Activated B cell treated with CpG ODN at 0.5 μM for 24 hours (primary cell): ENCODE data around the gene ELOVL1. TPM values are rescaled to one million over a fixed set of nuclear protein-coding genes. Genes with fewer than 3 reads are reported as not detected.
A peak's percentile ranks its signal among the peaks of the same experiment; 100 is the strongest.

Experiments
- ATAC-seq: fragments of 200-7000 bp; cut with Tn5 transposase; one replicate; pipeline ENCODE4 v1.10.0; 2021; ENCODE audit warnings: low read depth, mild to moderate bottlenecking, moderate library complexity
- CTCF ChIA-PET: fragments of 350-600 bp; sonication (Branson Sonifier 250); formaldehyde crosslinking; loops from one replicate; lab custom pipeline; 2021; ENCODE audit warnings: antibody characterized with exemption; lab: Charles Lee
- POLR2A ChIA-PET: fragments of 350-600 bp; sonication (Branson Sonifier 250); formaldehyde crosslinking; loops from one replicate; lab custom pipeline; 2021; ENCODE audit warnings: antibody characterized with exemption; lab: Charles Lee
- DNase-seq: peaks from one replicate; pipeline ENCODE4 v3.0.0; 2022
- H3K27ac Mint-ChIP-seq: one replicate; pipeline ENCODE4 v1.8.0; 2020; ENCODE audit warnings: mixed read lengths
- H3K27me3 Mint-ChIP-seq: one replicate; pipeline ENCODE4 v1.8.0; 2021; ENCODE audit warnings: mixed read lengths
- H3K36me3 Mint-ChIP-seq: one replicate; pipeline ENCODE4 v1.8.0; 2021; ENCODE audit warnings: low read depth, mixed read lengths
- H3K4me1 Mint-ChIP-seq: one replicate; pipeline ENCODE4 v1.8.0; 2021; ENCODE audit warnings: mixed read lengths
- H3K4me3 Mint-ChIP-seq: one replicate; pipeline ENCODE4 v1.8.0; 2020; ENCODE audit warnings: mild to moderate bottlenecking, mixed read lengths
- H3K9me3 Mint-ChIP-seq: one replicate; pipeline ENCODE4 v1.8.0; 2020; ENCODE audit warnings: mixed read lengths
- intact Hi-C: fragments of 100-400 bp; cut with micrococcal nuclease; formaldehyde crosslinking; loops from one replicate; pipeline ENCODE4 v1.15.1; 2024
- total RNA-seq: library from RNA; stranded (reverse); gene quantifications from 2 replicates; pipeline ENCODE4 v1.2.3, GENCODE V29; 2022
- TF ChIP-seq, protein P1 (sequence below): fragments of 200-600 bp; IDR thresholded peaks from one replicate; pipeline ENCODE4 v1.8.0; 2022; ENCODE audit warnings: antibody characterized with exemption, mild to moderate bottlenecking

ELOVL1 gene
- total RNA-seq, 1 donor from 2014 or later = 84.2 TPM

DNA sequence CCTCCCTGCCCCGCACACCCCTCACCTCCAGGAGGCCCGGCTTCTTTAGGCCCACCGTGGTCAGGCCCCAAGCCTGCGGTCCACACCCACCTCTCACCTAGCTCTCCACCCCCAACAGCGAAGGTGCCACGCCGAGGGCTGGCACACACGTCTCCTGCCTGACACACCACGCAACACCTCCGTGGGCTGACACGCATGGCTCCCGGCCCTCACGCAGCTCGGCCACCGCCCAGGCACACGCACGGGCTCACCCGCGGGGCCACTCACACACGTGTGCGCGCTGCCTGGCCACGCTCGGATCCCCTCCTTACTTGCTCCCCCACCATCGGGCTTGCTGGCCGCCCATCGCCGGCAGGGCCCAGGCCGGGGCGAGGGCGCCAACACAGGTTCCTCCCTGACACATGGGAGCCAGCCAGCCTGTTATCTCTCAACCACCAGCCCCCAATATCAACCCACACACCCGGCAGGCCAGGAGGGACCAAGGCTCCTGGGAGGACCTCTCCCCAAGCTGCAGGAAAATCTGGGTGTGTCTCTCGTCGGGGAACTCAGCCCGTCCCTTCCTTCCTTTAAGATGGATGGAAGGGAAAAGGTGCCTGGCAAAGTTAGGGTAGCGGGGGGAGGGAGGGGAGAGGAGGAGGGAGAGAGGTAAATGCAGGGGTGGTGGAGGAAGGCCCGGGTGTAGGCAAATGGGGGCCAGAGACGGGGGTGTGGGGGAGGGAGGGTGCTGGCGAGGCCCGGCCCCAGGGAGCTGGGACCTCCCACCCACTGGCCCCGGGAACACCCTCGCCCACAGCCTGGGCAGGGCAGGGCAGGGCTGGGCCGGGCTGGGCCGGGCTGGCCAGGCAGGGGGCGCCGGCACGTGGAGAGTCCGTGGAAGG, 546 bp downstream of the ELOVL1 start:
- H3K9me3 Mint-ChIP-seq = no peaks in the 10 kb centered on the region
- DNase-seq (peak; percentile 41), ATAC-seq (peak; percentile 44)
- H3K27me3 Mint-ChIP-seq = no peaks in the 10 kb centered on the region
- H3K27ac Mint-ChIP-seq = peak overlapping the region; percentile 85
- peaks cover 42% of the 10 kb centered on the region for H3K4me1 Mint-ChIP-seq
- TF ChIP-seq, protein P1, sequence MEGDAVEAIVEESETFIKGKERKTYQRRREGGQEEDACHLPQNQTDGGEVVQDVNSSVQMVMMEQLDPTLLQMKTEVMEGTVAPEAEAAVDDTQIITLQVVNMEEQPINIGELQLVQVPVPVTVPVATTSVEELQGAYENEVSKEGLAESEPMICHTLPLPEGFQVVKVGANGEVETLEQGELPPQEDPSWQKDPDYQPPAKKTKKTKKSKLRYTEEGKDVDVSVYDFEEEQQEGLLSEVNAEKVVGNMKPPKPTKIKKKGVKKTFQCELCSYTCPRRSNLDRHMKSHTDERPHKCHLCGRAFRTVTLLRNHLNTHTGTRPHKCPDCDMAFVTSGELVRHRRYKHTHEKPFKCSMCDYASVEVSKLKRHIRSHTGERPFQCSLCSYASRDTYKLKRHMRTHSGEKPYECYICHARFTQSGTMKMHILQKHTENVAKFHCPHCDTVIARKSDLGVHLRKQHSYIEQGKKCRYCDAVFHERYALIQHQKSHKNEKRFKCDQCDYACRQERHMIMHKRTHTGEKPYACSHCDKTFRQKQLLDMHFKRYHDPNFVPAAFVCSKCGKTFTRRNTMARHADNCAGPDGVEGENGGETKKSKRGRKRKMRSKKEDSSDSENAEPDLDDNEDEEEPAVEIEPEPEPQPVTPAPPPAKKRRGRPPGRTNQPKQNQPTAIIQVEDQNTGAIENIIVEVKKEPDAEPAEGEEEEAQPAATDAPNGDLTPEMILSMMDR = no peak
- ChIA-PET CTCF (interaction anchor here (1.2 to 1.9 kb wide), 4 partner anchors 9 to 140 kb away, joined by 5 to 7 read pairs (median 6); no protein-coding TSS in a partner anchor), POLR2A (interaction anchor here (0.6 to 2.8 kb wide), 22 partner anchors 9 to 1354 kb away, joined by 3 to 108 read pairs (median 6); partner anchors contain the start of genes CDC20, CFAP57, EBNA1BP2 and HYI)
- H3K4me3 Mint-ChIP-seq = peak overlapping the region; percentile 88
- peaks cover 52% of the 10 kb centered on the region for H3K36me3 Mint-ChIP-seq
- intact Hi-C loops = loop anchor here (1.0 to 10.0 kb wide), 2 partner anchors 9 to 682 kb away; partner anchors contain the start of genes CDC20 and YBX1

DNA sequence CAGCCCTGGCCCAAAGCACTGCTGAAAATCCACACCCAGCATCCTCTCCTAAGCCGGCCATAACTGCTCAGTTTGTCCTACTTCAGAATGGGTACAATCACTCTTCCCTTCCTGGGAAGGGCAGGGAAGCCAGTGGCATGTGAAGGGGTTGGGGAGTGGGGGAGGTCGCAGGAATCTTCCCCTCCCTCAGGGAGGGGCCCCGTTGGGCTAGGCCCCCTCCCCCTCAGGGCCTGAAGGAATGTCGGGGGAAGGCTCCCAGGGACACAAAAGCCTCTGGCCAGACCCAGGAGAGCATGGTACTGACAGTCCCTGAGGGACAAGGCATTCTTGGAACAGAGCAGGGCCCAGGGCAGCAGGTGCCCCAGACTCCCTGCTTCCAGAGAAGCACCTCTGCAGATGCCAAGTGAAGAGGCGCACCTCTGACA, 1.2 kb downstream of the ELOVL1 start:
- DNase-seq = no peak
- POLR2A ChIA-PET = interaction anchor here (0.6 to 2.8 kb wide), 7 partner anchors 8 to 283 kb away, joined by 3 to 108 read pairs (median 19); partner anchors contain the start of genes CDC20, KDM4A, MED8 and SZT2

DNA sequence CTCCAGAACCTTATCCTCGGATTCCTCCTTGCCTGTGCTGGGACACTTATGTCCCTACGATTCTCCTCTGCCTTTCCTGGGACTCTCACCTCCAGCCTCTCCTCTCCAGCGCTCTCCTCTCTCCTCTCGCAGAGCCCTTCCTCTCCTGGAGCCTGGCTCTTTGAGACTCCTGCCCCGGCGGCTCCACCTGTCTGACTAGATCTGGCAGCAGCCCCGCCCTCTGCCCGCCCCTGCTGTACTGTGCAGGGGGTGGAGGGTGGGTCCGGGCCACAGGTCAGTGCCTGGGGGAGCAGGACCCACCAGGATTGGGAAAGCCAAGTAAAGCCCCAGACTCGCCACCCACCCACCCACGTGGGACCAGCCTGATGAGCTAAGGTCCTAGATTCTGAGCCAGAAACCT, 1.6 kb downstream of the ELOVL1 start:
- TF ChIP-seq, protein P1 = no peak
- H3K36me3 Mint-ChIP-seq = peaks cover 63% of the 10 kb centered on the region
- DNase-seq (no peak), ATAC-seq (no peak)
- H3K27ac Mint-ChIP-seq = peak overlapping the region; percentile 43
- intact Hi-C loops = loop anchor here (10.0 kb wide), 1 partner anchor 681 kb away; the partner anchor contains the start of gene YBX1
- no peaks in the 10 kb centered on the region for H3K9me3 Mint-ChIP-seq
- peaks cover 42% of the 10 kb centered on the region for H3K4me1 Mint-ChIP-seq
- ChIA-PET CTCF (no interaction called here), POLR2A (interaction anchor here (0.6 to 1.2 kb wide), 2 partner anchors 17 to 91 kb away, joined by 3 read pairs; no protein-coding TSS in a partner anchor)
- peak overlapping the region; percentile 88 for H3K4me3 Mint-ChIP-seq
- H3K27me3 Mint-ChIP-seq = no peaks in the 10 kb centered on the region

More for the DNA sequence above, 1.2 kb downstream of the ELOVL1 start:
- no peaks in the 10 kb centered on the region for H3K9me3 Mint-ChIP-seq
- H3K4me3 Mint-ChIP-seq = peak overlapping the region; percentile 88
- H3K36me3 Mint-ChIP-seq = peaks cover 59% of the 10 kb centered on the region
- peaks cover 42% of the 10 kb centered on the region for H3K4me1 Mint-ChIP-seq
- H3K27me3 Mint-ChIP-seq = no peaks in the 10 kb centered on the region
- CTCF ChIA-PET = no interaction called here
- ATAC-seq = no peak
- H3K27ac Mint-ChIP-seq = peak overlapping the region; percentile 85
- intact Hi-C loops = loop anchor here (1.0 to 10.0 kb wide), 2 partner anchors 8 to 682 kb away; partner anchors contain the start of genes CDC20 and YBX1
- TF ChIP-seq, protein P1 = no peak

DNA sequence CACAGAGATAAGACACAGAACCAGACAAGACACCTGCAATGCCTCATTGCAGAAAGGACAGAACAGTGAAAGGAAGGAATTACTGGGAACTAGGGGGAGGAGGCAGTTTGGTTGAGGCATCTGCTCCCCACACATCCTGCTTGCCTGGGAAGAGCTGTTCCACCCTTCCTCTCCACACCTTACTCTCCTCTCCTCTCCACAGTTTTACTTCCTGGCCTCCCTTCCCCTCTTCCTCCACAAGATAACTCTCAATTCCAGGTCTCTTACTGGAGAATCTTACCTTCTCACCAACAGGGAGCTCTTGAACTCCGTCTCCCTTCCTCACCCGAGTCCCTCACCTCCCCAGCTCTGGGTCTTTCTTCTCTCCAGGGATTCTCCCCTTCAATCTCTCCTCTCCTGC, 2.1 kb downstream of the ELOVL1 start:
- Mint-ChIP-seq H3K4me3 (peak overlapping the region; percentile 88), H3K27me3 (no peaks in the 10 kb centered on the region), H3K27ac (peak overlapping the region; percentile 43), H3K9me3 (no peaks in the 10 kb centered on the region), H3K4me1 (peaks cover 37% of the 10 kb centered on the region), H3K36me3 (peaks cover 68% of the 10 kb centered on the region)
- no peak for ATAC-seq
- no peak for DNase-seq
- ChIA-PET CTCF (interaction anchor here (1.9 kb wide), 1 partner anchor 49 kb away, joined by 5 read pairs; no protein-coding TSS in a partner anchor), POLR2A (no interaction called here)
- intact Hi-C loops = loop anchor here (10.0 kb wide), 1 partner anchor 681 kb away; the partner anchor contains the start of gene YBX1
- TF ChIP-seq, protein P1 = no peak
